UCSD-AML1 (cell line): Measurements from ENCODE around the gene MIER3.
A peak's percentile ranks its signal among the peaks of the same experiment; 100 is the strongest.

Experiments used
- DNase-seq: peaks from one replicate; lab custom pipeline; 2025; ENCODE audit not compliant: unreplicated experiment; lab: John Stamatoyannopoulos, UW

The MIER3 gene

GRCh38 chr5:56962286-56962685 lies 10.4 kb upstream of the MIER3 start:
- no peak for DNase-seq

- no peak for DNase-seq
These were observed 9.8 kb upstream of the MIER3 start for GRCh38 chr5:56961746-56962145.

- no peak for DNase-seq
These were observed 7.4 kb upstream of the MIER3 start for GRCh38 chr5:56959326-56959725.

- no peak for DNase-seq
These were observed 6.7 kb upstream of the MIER3 start for GRCh38 chr5:56958595-56958994.

- DNase-seq = no peak
These were observed 2.3 kb upstream of the MIER3 start for GRCh38 chr5:56954262-56954661.

- peak; percentile 48 for DNase-seq
These were observed 587 bp downstream of the MIER3 start for GRCh38 chr5:56951126-56951945.

GRCh38 chr5:56950626-56951125 lies 1.2 kb downstream of the MIER3 start:
- DNase-seq = peak; percentile 64

- no peak for DNase-seq
These were observed 4.9 kb downstream of the MIER3 start for GRCh38 chr5:56947052-56947451.

- no peak for DNase-seq
These were observed 9.9 kb downstream of the MIER3 start for GRCh38 chr5:56941981-56942380.

- DNase-seq = no peak
These were observed 13.1 kb downstream of the MIER3 start for GRCh38 chr5:56938858-56939257.

GRCh38 chr5:56934325-56934724 lies 17.6 kb downstream of the MIER3 start:
- no peak for DNase-seq

- no peak for DNase-seq
These were observed 29.0 kb downstream of the MIER3 start for GRCh38 chr5:56922922-56923321.

GRCh38 chr5:56919942-56920662 lies 31.8 kb downstream of the MIER3 start:
- no peak for DNase-seq

- no peak for DNase-seq
These were observed 33.9 kb downstream of the MIER3 start for GRCh38 chr5:56918054-56918453.

- no peak for DNase-seq
These were observed 34.4 kb downstream of the MIER3 start for GRCh38 chr5:56917534-56917933.

- DNase-seq = no peak
These were observed 37.2 kb downstream of the MIER3 start for GRCh38 chr5:56914678-56915077.

- no peak for DNase-seq
These were observed 38.2 kb downstream of the MIER3 start for GRCh38 chr5:56913766-56914165.

GRCh38 chr5:56910210-56910965 lies 41.5 kb downstream of the MIER3 start:
- DNase-seq = peak; percentile 84

- DNase-seq = peak; percentile 99
These were observed 42.4 kb downstream of the MIER3 start, which contains the start of gene SETD9 for GRCh38 chr5:56909294-56910209. Gene SETD9, plus strand, starts transcription at chr5:56909596. Its CDS starts 50 bp downstream, at chr5:56909646.

GRCh38 chr5:56908942-56909293 lies 43.0 kb downstream of the MIER3 start:
- DNase-seq = no peak
